WTC11 (cell line): ENCODE measurements around the gene SLC6A18. TPM values are rescaled to one million over a fixed set of nuclear protein-coding genes. Genes with fewer than 3 reads are reported as not detected.

Experiments
- ATAC-seq: fragments of 200-7000 bp; cut with Tn5 transposase; 2 replicates; pipeline ENCODE4 v1.10.0; 2021; ENCODE audit warnings: mild to moderate bottlenecking, moderate library complexity
- CTCF ChIA-PET: fragments of 300-600 bp; sonication (Branson Sonifier 250); formaldehyde crosslinking; loops from one replicate; lab custom pipeline; 2021; ENCODE audit warnings: antibody characterized with exemption; lab: Charles Lee
- POLR2A ChIA-PET: fragments of 350-600 bp; sonication (Branson Sonifier 250); formaldehyde crosslinking; loops from one replicate; lab custom pipeline; 2021; ENCODE audit warnings: antibody characterized with exemption; lab: Charles Lee
- DNase-seq: peaks from one replicate; pipeline ENCODE4 v3.0.0; 2021; ENCODE audit warnings: low spot score
- H3K27ac Mint-ChIP-seq: 2 replicates; pipeline ENCODE4 v1.8.0; 2021; ENCODE audit warnings: mixed read lengths
- H3K27me3 Mint-ChIP-seq: 2 replicates; pipeline ENCODE4 v1.8.0; 2021; ENCODE audit warnings: low read depth, mild to moderate bottlenecking, moderate library complexity, mixed read lengths
- H3K36me3 Mint-ChIP-seq: 2 replicates; pipeline ENCODE4 v1.8.0; 2021; ENCODE audit warnings: mixed read lengths
- H3K4me1 Mint-ChIP-seq: 2 replicates; pipeline ENCODE4 v1.8.0; 2022; ENCODE audit warnings: mixed read lengths
- H3K4me3 Mint-ChIP-seq: 2 replicates; pipeline ENCODE4 v1.8.0; 2021; ENCODE audit warnings: mild to moderate bottlenecking, moderate library complexity, mixed read lengths
- H3K9me3 Mint-ChIP-seq: 2 replicates; pipeline ENCODE4 v1.8.0; 2021; ENCODE audit warnings: mixed read lengths
- AFF4 ChIP-seq: sonication (generic); formaldehyde crosslinking; IDR thresholded peaks from 2 replicates; pipeline ENCODE4 v1.8.1; 2023; ENCODE audit warnings: mild to moderate bottlenecking, missing genetic modification reagents, borderline replicate concordance
- ATF1 ChIP-seq: sonication (generic); formaldehyde crosslinking; IDR thresholded peaks from 2 replicates; pipeline ENCODE4 v1.8.1; 2023; ENCODE audit warnings: mild to moderate bottlenecking, moderate library complexity, missing genetic modification reagents
- CTCF ChIP-seq: fragments of 200-600 bp; IDR thresholded peaks from 2 replicates; pipeline ENCODE4 v1.8.0; 2022; ENCODE audit warnings: antibody characterized with exemption
- E2F5 ChIP-seq: sonication (generic); formaldehyde crosslinking; IDR thresholded peaks from 2 replicates; pipeline ENCODE4 v1.8.1; 2022; ENCODE audit warnings: mild to moderate bottlenecking, moderate library complexity, missing genetic modification reagents
- ELF4 ChIP-seq: sonication (generic); formaldehyde crosslinking; IDR thresholded peaks from 2 replicates; pipeline ENCODE4 v1.8.1; 2022; ENCODE audit warnings: low read depth, mild to moderate bottlenecking, moderate library complexity, missing genetic modification reagents
- ERG ChIP-seq: fragments of 250-450 bp; sonication (Bioruptor Pico); IDR thresholded peaks from 2 replicates; pipeline ENCODE4 v1.8.0; 2021; ENCODE audit warnings: mild to moderate bottlenecking
- FOXJ3 ChIP-seq: sonication (generic); formaldehyde crosslinking; IDR thresholded peaks from 2 replicates; pipeline ENCODE4 v1.9.0; 2021; ENCODE audit warnings: missing genetic modification reagents, mild to moderate bottlenecking, borderline replicate concordance
- FOXK1 ChIP-seq: sonication (generic); formaldehyde crosslinking; IDR thresholded peaks from 2 replicates; pipeline ENCODE4 v1.8.0; 2022; ENCODE audit warnings: mild to moderate bottlenecking, moderate library complexity, missing genetic modification reagents
- FOXP1 ChIP-seq: sonication (generic); formaldehyde crosslinking; IDR thresholded peaks from 2 replicates; pipeline ENCODE4 v1.8.0; 2022; ENCODE audit warnings: missing genetic modification reagents, mild to moderate bottlenecking, moderate library complexity, borderline replicate concordance
- GABPB1 ChIP-seq: sonication (generic); formaldehyde crosslinking; IDR thresholded peaks from 2 replicates; pipeline ENCODE4 v1.8.1; 2023; ENCODE audit warnings: mild to moderate bottlenecking, missing genetic modification reagents
- GTF2I ChIP-seq: fragments of 250-450 bp; sonication (Bioruptor Pico); conservative IDR thresholded peaks from 2 replicates; pipeline ENCODE4 v1.4.0; 2021; ENCODE audit warnings: mild to moderate bottlenecking
- MXD4 ChIP-seq: fragments of 250-450 bp; sonication (Bioruptor Pico); IDR thresholded peaks from 2 replicates; pipeline ENCODE4 v1.8.0; 2021; ENCODE audit warnings: mild to moderate bottlenecking, moderate library complexity, borderline replicate concordance
- MYBL2 ChIP-seq: sonication (generic); formaldehyde crosslinking; IDR thresholded peaks from 2 replicates; pipeline ENCODE4 v1.8.1; 2023; ENCODE audit warnings: mild to moderate bottlenecking, moderate library complexity, missing genetic modification reagents
- NFATC4 ChIP-seq: fragments of 250-450 bp; sonication (Bioruptor Pico); IDR thresholded peaks from 2 replicates; pipeline ENCODE4 v1.9.0; 2021; ENCODE audit warnings: mild to moderate bottlenecking
- NR1H2 ChIP-seq: sonication (generic); formaldehyde crosslinking; IDR thresholded peaks from 2 replicates; pipeline ENCODE4 v1.9.0; 2021; ENCODE audit warnings: mild to moderate bottlenecking, moderate library complexity, missing genetic modification reagents
- NR2C2 ChIP-seq: sonication (generic); formaldehyde crosslinking; IDR thresholded peaks from 2 replicates; pipeline ENCODE4 v1.8.0; 2022; ENCODE audit warnings: mild to moderate bottlenecking, missing genetic modification reagents
- PRDM15 ChIP-seq: sonication (generic); formaldehyde crosslinking; IDR thresholded peaks from 2 replicates; pipeline ENCODE4 v1.8.0; 2022; ENCODE audit warnings: missing genetic modification reagents
- RORB ChIP-seq: fragments of 250-450 bp; sonication (Bioruptor Pico); IDR thresholded peaks from 2 replicates; pipeline ENCODE4 v1.9.0; 2021; ENCODE audit warnings: mild to moderate bottlenecking
- TEAD4 ChIP-seq: sonication (generic); formaldehyde crosslinking; IDR thresholded peaks from 2 replicates; pipeline ENCODE4 v1.8.0; 2022; ENCODE audit warnings: mild to moderate bottlenecking, missing genetic modification reagents
- ZNF219 ChIP-seq: sonication (generic); formaldehyde crosslinking; IDR thresholded peaks from 2 replicates; pipeline ENCODE4 v1.8.0; 2023; ENCODE audit warnings: missing genetic modification reagents, mild to moderate bottlenecking, borderline replicate concordance
- ZNF263 ChIP-seq: sonication (generic); formaldehyde crosslinking; IDR thresholded peaks from 2 replicates; pipeline ENCODE4 v1.8.1; 2022; ENCODE audit warnings: low read depth, mild to moderate bottlenecking, moderate library complexity, missing genetic modification reagents
- ZNF396 ChIP-seq: fragments of 250-450 bp; sonication (Bioruptor Pico); IDR thresholded peaks from 2 replicates; pipeline ENCODE4 v1.8.0; 2021; ENCODE audit warnings: mild to moderate bottlenecking, moderate library complexity, borderline replicate concordance
- ZNF512 ChIP-seq: sonication (generic); formaldehyde crosslinking; IDR thresholded peaks from 2 replicates; pipeline ENCODE4 v1.8.1; 2022; ENCODE audit warnings: missing genetic modification reagents, borderline replicate concordance
- total RNA-seq: library from RNA; stranded (reverse); gene quantifications from 3 replicates; pipeline ENCODE4 v1.2.3, GENCODE V29; 2021

Gene SLC6A18
- total RNA-seq, 1 experiment from 2014 or later, result not detected

- no peaks in the 10 kb centered on the region for H3K9me3 Mint-ChIP-seq
- H3K4me3 Mint-ChIP-seq, result no peak overlapping the region
- no peak for TF ChIP-seq RORB (CRISPR knock-in tag)
- TF ChIP-seq TEAD4 (CRISPR knock-in tag), result no peak
- TF ChIP-seq NR2C2 (CRISPR knock-in tag), result no peak
- TF ChIP-seq FOXK1 (CRISPR knock-in tag), result no peak
- TF ChIP-seq ZNF219, result no peak
- TF ChIP-seq GTF2I (CRISPR knock-in tag), result no peak
- no peak for TF ChIP-seq ZNF263 (CRISPR knock-in tag)
- no peak for TF ChIP-seq ATF1
- TF ChIP-seq MXD4 (CRISPR knock-in tag), result no peak
- TF ChIP-seq CTCF, result no peak
- no peak for TF ChIP-seq E2F5 (CRISPR knock-in tag)
- TF ChIP-seq ZNF512, result no peak
- no peak for TF ChIP-seq PRDM15 (CRISPR knock-in tag)
- TF ChIP-seq ERG (CRISPR knock-in tag), result no peak
- no peak for ATAC-seq
- H3K27ac Mint-ChIP-seq, result no peak overlapping the region
- no peak for DNase-seq
- peaks cover 28% of the 10 kb centered on the region for H3K36me3 Mint-ChIP-seq
- no peaks in the 10 kb centered on the region for H3K4me1 Mint-ChIP-seq
- no peaks in the 10 kb centered on the region for H3K27me3 Mint-ChIP-seq
- ChIA-PET CTCF (no interaction called here), POLR2A (no interaction called here)
Measured at GRCh38 chr5:1276930-1277329, 51.7 kb downstream of the SLC6A18 start.

- Mint-ChIP-seq H3K4me3 (no peak overlapping the region), H3K9me3 (no peaks in the 10 kb centered on the region), H3K36me3 (peaks cover 25% of the 10 kb centered on the region), H3K4me1 (no peaks in the 10 kb centered on the region), H3K27ac (no peak overlapping the region), H3K27me3 (no peaks in the 10 kb centered on the region)
- ATAC-seq (no peak), DNase-seq (no peak)
- ChIA-PET POLR2A (no interaction called here), CTCF (no interaction called here)
- TF ChIP-seq NR1H2 (no peak), FOXJ3 (CRISPR knock-in tag) (no peak), NFATC4 (CRISPR knock-in tag) (no peak), AFF4 (CRISPR knock-in tag) (no peak), FOXP1 (CRISPR knock-in tag) (no peak), ZNF396 (no peak), ZNF263 (CRISPR knock-in tag) (no peak), ELF4 (CRISPR knock-in tag) (no peak), MYBL2 (CRISPR knock-in tag) (no peak), GABPB1 (no peak)
Measured at GRCh38 chr5:1277331-1277730, 52.1 kb downstream of the SLC6A18 start.
